Left renal pelvis (tissue), 4 donors: ENCODE data around the gene TMEM247. TPM values are rescaled to one million over a fixed set of nuclear protein-coding genes. Genes with fewer than 3 reads are reported as not detected.
"Not testable (repeated sequence)": the region's sequence is repeated elsewhere in the genome, so short reads cannot be mapped to it uniquely, and the experiment has no call there.

Experiments used
- DNase-seq, 4 donors: peaks; one replicate each; pipeline ENCODE4 v3.0.0-alpha.2; 2013; ENCODE audit warnings: low read depth in 4 of 4, low spot score in 3 of 4
- polyA plus RNA-seq, 4 donors: library from polyadenylated mRNA; unstranded; fragments of 120-200 nt; gene quantifications; one replicate each; pipeline ENCODE4 v1.2.1, GENCODE V29; 2013; ENCODE audit not compliant: insufficient read length in 4 of 4

The TMEM247 gene
- polyA plus RNA-seq, 4 donors, result not detected

DNA sequence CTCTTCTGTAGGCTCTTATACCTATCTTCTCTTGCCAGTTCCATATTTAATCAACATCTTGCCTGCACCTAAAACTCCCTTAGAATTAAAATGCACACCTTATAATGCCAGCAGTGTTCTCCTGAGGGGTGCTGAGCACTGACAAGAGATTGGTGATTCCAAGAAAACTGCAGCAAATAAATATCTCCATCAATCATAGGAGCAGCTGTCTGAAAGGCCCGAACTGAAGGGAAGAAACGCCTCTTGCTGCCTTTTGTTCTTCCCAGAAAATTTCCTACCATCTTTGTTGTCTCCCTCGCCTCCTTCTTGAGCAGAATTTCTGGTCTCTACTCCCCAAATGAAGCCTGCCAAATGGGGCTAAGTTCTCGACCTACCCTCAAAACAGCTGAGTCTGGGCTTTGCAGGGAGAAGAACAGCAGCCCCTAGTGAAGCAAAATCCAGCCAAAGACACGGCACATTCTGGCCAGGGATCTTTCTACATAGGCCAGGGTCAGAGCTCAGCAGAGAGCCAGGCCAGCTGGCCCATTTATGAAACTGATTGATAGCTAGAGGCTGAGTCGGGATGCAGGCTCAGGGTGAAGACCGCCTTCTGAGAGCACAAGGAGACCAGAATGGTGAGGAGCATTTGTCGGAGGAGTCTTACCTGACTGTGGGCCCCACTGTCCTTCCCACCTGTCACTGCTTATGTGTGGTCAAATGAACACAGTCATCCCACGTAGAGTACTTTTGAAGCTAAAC lies 20.4 kb upstream of the TMEM247 start:
- no peak for DNase-seq

DNA sequence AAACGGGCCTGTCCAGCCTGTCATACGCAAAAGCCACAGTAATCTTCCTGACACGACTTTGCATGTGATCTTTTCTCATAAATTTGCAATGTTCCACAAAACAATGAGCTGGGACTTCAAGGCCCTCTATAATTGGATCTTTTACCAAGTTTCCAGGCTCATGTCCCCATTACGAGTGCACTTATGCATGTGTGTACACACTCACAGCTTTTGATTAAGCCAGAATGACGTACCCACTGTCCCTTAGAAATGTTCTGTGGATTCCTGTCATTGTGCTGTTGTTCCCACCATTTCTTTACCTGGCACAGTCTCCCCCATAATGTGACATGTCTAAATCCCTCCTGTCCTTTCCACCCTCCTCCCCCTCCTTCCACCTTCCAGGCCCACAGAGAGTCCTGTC lies 19.7 kb upstream of the TMEM247 start:
- no peak for DNase-seq

DNA sequence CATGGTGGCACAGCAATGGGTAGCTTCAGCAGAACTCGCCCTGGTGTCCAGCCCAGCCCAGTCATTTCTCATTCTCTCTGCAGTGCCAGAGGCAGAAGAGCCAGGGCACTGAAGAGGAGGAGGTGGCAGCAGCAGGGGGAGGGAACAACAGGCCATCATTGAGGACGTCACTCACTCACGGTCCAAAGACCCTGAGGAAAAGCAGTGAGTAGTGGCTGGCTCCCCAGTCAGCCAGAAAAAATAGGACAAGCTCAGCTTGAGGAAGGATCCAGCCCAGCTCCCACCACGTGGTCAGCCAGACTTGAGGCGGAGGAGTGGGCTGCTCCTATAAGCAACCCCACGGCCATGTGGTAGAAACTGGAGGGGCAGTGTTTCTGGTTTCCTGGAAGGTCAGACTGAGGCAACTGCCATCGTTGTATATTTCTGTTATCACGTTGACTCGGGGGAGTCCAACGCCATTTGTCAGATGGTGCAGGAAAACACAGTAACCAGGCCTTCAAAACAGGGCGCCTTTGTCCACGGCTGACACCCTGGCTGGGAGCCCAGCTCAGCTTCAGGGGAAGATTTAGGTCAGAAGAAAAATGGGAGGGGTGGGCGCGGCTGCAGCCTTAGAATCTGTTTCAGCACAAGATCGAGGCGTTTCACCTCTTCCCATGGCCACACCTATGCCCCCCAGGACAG lies 19.0 kb upstream of the TMEM247 start:
- DNase-seq, result peak in 3 of 4 donors; percentile 49 to 53 (median 51)

DNA sequence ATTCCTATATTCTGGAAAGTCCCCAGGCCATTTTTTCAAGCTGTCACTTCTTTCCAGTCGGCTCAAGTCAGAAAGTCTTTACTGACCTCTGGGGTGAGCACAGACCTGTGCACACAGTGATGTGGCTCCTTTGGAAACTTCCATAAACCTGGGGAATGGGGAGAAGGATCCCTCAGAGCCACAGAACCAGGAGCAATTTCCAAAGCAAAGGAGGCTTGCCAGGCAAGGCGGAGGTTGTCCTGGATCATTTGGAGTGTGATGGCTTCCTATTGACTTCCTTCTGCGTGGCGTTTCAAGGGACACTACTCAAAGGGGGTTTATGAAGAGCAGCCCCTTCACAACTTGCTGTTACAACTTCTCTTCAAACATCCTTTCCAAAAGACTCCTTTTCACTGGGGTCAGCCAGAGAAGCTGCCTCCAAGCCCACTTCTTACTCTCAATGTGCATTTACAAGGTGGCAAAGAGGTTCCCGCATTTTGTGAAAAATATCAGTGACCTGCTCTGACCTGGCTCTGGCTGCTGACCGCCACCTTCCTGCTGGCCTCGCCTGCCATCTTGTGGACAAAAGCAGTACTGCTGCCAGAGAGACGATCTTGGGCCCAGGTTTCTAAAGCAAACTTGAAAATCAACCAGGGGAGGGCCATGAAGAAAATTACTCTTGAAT lies 18.2 kb upstream of the TMEM247 start:
- peak in 2 of 4 donors; percentile 37 to 43 for DNase-seq

DNA sequence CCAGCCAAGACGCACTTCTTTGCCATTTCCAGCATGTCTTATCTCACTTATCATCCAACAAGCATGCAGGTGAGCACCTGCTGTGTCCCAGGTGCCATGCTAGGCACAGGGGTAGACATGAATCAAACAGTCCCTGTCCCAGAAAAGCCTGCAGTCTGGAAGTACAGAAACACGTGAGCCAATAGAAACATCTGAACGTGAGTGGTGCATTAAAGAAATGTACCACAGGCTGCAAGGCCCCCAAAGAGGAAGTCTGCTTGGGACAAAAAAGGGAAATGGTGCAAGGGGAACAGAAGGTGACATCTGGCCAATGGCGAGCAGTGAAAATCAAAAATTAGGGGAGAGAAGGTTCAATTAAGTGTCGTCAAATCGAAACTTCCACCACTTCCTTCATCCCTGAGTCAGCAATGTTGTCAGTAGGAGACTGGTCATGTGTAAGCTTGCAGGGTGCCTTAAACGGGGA lies 17.6 kb upstream of the TMEM247 start:
- DNase-seq, result no peak

DNA sequence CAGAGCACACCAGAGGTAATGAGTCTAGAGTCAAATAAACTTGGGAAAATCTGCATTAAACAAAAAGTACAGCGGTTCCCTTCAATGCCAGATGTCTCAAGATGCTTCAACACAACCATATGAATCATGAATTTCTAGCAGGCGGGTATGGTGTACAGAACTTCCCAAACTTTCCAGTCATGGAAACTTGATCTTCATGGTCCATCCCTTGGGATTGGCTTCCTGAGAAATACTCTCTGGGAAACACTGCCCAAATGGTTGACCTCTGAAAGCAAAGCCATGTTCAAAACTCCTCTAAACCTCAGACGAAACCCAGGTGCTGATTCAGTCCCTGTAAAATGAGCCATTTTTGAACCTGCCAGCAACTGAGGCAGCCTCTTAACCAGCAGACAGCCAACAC lies 16.4 kb upstream of the TMEM247 start:
- DNase-seq, result no peak

DNA sequence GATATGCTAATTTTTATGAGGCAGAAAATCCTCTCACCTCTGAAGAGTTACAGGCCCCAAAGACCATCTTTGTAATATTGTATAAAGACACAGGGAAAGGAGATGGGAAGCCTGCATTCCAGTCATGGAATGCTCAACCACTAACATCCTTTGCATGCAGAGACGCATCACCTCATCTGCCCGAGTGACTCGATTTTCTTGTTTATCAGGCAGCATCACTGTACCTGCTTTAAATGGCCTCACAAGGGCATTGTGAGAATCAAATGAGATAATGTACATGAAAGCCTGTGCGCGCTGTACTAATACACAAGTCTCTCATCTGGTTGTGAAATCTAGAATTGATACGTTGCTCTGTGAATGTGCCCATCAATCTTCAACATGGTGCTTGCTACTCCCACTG lies 10.2 kb upstream of the TMEM247 start:
- DNase-seq, result no peak

DNA sequence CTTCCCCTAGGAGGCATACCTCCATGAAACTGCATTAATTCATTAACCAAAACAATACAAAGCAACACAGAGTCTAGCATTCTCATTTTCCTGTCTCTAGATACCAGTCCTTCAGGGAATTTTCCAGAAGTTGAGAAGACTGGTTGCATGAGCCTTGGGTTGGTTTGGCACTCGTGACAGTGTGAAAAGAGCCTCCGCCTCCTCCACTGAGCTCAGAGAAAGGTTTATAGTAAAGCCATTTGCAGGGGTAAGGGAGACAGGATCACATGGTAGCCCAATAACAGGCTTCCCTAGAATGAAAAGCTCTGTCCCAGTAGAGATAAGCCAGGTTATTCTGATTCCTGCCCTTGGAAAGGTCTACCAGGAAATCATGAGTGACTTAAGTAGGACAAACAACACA lies 9.7 kb upstream of the TMEM247 start:
- no peak for DNase-seq

DNA sequence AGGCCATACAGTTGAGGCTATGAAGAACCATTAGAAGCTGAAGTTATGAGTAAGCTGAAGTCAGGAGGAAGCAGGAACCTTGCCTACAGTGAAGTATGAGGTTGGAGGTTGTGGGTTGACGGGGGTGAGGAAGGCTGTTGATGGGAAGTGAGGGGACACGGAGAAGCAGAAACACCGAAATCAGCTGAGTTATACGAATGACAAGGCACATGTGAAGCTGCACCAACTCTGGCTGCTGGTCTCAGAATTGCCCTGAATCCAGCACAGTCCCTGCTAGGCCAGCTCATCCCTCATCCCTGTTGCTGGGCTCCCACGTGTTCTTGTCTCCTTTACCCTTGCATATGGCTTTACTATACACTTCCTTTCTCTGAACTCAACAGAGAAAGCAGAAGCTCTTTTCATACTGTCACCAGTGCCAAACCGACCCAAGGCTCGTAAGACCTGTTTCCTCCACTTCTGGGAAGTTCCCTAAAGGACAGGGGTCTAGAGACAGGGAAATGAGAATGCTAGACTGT lies 9.2 kb upstream of the TMEM247 start:
- no peak for DNase-seq

DNA sequence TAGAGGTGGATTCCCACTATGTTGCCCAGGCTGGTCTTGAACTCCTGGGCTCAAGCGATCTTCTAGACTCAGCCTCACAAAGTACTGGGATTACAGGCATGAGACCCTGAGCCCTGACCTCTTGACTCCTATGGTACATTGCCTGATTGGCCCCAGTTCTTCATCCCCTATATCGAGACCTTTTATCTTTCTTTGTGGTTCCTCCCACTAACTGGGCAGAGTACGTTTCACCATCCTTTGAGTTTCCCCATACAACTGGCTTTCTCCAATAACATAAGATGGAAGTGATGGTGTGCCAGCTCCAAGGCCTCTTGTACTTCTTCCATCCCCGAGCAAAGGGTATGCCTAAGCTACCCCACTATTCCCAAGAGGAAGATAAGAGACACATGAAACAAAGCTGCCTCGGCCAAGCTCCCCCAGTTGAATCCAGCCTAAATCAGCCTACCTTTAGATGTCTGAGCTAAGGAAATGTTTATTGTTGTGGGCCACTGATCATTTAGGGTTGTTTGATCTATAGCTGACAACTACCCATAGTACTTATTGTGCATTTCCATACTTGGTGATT lies 8.3 kb upstream of the TMEM247 start:
- DNase-seq, result no peak

DNA sequence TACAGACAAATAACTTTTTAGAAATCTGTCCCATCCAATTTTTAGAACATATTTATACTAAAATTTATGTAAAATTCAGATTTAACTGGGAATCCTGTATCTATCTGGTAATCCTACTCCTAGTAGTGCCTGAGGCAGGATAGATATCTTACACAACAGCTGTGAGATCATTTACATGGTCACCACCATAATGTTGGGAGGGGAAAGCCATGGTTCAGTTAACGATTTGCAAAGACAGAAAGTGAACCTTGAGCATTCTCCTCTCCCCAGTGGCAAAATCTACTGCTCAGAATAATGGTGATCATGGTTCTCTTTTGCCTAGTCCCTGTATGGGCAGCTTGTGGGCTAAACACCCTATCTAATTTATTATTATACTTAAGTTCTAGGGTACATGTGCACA lies 7.7 kb upstream of the TMEM247 start:
- no peak for DNase-seq

DNA sequence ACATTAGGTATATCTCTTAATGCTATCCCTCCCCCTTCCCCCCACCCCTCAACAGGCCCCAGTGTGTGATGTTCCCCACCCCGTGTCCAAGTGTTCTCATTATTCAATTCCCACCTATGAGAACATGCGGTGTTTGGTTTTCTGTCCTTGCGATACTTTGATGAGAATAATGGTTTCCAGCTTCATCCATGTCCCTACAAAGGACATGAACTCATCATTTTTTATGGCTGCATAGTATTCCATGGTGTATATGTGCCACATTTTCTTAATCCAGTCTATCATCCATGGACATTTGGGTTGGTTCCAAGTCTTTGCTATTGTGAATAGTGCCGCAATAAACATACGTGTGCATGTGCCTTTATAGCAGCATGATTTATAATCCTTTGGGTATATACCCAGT lies 7.2 kb upstream of the TMEM247 start:
- DNase-seq, result not testable (repeated sequence)

DNA sequence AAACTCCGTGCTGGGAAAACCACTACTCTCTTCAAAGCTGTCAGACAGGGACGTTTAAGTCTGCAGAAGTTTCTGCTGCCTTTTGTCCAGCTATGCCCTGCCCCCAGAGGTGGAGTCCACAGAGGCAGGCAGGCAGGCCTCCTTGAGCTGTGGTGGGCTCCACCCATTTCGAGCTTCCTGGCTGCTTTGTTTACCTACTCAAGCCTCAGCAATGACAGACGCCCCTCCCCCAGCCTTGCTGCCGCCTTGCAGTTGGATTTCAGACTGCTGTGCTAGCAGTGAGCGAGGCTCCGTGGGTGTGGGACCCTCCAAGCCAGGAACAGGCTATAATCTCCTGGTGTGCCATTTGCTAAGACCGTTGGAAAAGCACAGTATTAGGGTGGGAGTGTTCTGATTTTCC lies 1.9 kb upstream of the TMEM247 start:
- DNase-seq, result not testable (repeated sequence)

DNA sequence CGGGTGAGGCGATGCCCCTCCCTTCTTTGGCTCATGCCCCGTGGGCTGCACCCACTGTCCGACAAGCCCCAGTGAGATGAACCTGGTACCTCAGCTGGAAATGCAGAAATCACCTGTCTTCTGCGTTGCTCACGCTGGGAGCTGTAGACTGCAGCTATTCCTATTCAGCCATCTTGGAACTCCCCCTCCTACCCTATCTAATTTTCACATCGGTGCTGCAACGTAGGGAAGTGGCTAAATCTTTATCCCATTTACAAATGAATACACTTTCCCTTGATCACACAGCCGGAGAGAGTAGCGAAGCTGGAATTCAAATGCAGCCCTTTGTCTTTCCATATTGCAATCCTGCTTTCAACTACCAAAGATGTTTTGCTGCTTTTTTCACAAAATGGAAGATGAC lies 1.4 kb upstream of the TMEM247 start:
- no peak for DNase-seq

DNA sequence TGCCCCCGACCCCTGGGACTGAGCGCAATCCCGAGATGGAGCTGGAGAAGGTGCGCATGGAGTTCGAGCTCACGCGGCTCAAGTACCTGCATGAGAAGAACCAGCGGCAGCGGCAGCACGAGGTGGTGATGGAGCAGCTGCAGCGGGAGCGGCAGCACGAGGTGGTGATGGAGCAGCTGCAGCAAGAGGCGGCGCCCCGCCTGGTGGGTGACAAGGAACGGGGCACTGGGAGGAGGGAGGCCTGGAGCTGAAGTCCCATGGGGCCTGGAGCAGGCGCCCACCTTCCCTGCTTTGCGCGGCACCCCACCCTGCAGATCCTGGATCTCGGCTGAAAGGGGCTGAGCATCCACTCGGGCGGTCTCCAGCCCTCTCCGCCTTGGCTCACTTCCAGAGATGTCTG lies 1.2 kb downstream of the TMEM247 start:
- no peak for DNase-seq

DNA sequence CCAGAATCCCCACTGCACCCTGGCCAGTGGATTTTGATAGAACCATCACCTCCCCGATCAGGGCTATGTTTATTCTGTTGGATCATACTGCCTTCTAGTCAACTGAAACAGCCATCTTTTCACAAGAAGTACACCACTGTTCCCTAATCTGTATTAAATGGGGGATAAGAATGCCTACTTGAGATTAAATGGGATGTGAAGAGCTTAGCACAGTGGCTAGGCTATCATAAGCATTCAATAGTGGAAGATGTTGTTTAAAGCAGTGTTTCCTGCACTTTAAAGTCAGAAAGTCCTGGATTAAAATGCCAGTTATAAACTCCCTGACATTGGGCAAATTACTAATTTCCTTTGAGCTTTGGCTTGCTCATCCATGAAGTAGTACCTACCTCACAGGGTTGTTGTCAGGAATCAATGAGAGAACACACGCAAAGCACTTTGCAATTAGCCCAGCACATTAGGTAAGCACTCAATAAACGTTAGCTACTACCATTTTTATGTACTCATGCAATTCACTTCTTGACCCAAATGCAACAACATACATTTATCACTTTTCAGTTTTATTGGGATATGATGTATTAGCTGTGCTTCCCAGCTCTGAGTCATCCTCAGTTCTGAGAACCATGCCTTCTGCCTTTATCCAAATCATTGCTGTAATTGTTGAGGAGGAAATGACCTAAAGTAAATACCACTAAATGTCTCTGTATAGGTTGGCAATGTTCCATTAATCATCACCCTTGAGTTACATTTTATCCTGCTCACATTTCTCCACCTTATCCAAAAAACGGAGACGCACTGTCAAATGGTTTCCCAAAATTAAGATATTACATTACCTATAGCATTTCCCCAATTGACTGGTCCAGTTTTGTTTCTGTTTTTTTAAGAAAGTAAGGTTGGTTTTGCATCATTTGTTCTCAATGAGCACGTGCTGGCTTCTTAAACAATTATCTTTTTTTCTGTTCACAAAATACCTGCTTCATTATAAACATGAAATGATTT lies 2.1 kb downstream of the TMEM247 start:
- no peak for DNase-seq

DNA sequence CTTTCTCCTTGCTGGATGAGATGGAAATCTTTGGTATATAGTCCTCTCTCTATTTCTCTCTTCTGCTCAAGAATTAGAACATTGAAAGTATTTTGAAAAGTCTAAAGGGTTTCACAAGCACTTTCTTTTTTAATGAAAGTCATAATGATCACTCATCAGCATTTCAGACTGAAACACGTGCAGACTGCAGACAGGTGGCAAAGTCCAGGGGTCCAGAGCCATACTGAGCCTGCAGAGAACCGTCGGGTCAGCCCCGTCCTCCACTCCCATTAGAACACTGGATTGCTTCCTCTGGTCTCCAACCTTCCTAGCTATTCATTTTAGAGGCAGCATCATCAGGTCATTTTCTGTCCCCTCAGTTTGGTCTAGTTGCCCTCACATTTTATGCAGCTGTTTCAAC lies 3.1 kb downstream of the TMEM247 start:
- no peak for DNase-seq

DNA sequence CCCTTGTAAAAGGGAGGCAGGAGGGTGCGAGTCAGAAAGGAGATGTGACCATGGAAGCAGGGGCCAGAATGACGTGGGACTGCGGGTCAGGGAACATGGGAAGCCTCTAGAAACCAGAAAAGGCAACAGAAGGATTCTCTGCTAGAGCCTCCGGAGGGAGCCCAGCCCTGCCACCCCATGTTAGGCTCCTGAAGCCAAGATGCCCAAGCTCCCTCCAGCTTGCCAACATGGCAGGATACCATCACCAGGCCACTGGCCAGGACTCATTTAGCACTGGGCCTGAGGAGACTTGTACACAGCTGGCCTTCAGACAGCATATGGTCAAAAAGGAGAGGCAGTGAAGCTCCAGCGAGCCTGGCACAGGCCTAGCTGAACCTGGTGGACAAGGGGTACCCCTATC lies 5.6 kb downstream of the TMEM247 start:
- no peak for DNase-seq

DNA sequence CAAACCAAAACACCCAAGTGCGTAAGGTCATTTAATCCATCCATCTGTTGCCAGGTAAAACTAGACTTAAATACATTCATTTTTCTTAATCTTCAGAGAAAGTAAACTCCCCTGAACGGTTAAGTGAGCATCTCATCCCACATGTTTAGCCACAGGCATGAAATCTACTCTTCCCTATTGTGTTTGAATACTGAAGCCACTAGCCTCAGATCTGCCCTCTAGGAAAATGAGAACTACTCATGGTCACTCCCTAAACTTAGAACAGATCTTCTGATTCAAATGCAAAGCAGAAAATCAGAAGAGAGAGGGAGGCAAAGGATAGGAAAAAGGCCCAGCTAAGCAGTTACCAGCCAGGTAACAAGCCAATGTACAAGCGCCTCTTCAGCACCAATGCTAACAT lies 7.1 kb downstream of the TMEM247 start:
- DNase-seq, result no peak
